Gastroesophageal sphincter (tissue), 3 donors: ENCODE results near the gene TXNDC11.

Experiments used
- POLR2A ChIP-seq, 2 donors: fragments of 450-650 bp; IDR thresholded peaks; one replicate each; pipeline ENCODE4 v1.6.1; 2017; ENCODE audit warnings: antibody characterized with exemption in 2 of 2, mild to moderate bottlenecking in 2 of 2, moderate library complexity in 1 of 2
- POLR2AphosphoS5 ChIP-seq: sonication (generic); formaldehyde crosslinking; IDR thresholded peaks from one replicate; pipeline ENCODE4 v1.6.1; 2017; ENCODE audit warnings: antibody characterized with exemption
- TF ChIP-seq, protein P1 (sequence below), 4 experiments: fragments of 200-600 bp in 2 of 4; fragments of 450-650 bp in 2 of 4; sonication (generic) in 1 of 4; IDR thresholded peaks; one replicate each; pipeline ENCODE4 v1.5.1; 2017 to 2019; ENCODE audit warnings: antibody characterized with exemption in 4 of 4, mild to moderate bottlenecking in 2 of 4, moderate library complexity in 2 of 4

DNA sequence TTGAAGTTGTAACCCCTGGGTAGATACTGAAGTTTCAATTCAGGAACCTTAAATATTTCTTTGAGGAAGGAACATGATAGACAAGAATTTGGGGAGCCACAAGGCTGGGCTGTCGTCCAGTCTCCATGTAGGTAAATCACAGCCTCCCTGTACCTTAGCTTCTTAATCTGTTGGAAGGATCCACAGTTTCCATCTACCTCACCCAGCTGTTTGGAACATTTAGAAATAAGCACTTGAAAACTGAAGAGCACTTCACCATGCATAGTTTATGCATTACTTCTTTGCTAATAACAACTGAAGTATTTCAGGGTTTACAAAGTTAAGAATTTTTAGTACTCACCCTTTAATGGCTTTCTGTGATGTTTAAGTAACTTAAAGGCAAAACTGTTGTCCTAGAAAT is 17.2 kb downstream of the TXNDC11 start:
- TF ChIP-seq POLR2A (IDR thresholded peaks at IDR 0.05) (no peak), POLR2AphosphoS5 (no peak)
- TF ChIP-seq, protein P1, sequence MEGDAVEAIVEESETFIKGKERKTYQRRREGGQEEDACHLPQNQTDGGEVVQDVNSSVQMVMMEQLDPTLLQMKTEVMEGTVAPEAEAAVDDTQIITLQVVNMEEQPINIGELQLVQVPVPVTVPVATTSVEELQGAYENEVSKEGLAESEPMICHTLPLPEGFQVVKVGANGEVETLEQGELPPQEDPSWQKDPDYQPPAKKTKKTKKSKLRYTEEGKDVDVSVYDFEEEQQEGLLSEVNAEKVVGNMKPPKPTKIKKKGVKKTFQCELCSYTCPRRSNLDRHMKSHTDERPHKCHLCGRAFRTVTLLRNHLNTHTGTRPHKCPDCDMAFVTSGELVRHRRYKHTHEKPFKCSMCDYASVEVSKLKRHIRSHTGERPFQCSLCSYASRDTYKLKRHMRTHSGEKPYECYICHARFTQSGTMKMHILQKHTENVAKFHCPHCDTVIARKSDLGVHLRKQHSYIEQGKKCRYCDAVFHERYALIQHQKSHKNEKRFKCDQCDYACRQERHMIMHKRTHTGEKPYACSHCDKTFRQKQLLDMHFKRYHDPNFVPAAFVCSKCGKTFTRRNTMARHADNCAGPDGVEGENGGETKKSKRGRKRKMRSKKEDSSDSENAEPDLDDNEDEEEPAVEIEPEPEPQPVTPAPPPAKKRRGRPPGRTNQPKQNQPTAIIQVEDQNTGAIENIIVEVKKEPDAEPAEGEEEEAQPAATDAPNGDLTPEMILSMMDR (IDR thresholded peaks at IDR 0.05) = no peak
